A673 (cell line): ENCODE measurements around the gene TMCC1.

ENCODE experiments used
- EZH2 ChIP-seq: fragments of 200-600 bp; sonication (generic); IDR thresholded peaks from 2 replicates; pipeline ENCODE4 v1.6.1; 2017; ENCODE audit warnings: borderline replicate concordance, low read depth, mild to moderate bottlenecking, mixed read lengths, antibody characterized with exemption, low read length; ENCODE audit not compliant: poor library complexity, severe bottlenecking
- TF ChIP-seq, protein P1 (sequence below): fragments of 300-800, 200-600 bp; sonication (generic); conservative IDR thresholded peaks from 2 replicates; pipeline ENCODE4 v1.5.1; 2017; ENCODE audit warnings: low read depth, mild to moderate bottlenecking, antibody characterized with exemption, low read length, moderate library complexity, mixed read lengths

DNA sequence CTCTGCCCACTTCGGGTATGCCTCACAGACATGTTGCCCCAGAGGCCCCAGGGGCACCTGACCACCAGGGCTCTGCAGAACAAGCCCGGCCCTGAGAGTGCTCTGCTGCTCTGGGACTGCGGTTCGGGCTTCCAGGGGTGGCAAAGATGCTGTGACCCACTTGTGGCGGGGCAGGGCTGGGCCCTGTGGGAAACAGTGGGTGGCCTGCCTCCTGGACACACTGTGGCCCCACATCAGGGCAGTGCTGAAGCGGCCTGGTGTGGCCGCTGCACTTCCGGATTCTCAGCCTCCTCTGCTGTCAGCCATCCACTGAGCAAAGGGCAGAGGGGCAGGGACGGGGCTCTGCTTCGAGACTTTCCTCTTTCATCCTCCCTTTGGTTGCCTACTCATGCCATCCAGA is 260.5 kb downstream of the TMCC1 start:
- TF ChIP-seq, protein P1, sequence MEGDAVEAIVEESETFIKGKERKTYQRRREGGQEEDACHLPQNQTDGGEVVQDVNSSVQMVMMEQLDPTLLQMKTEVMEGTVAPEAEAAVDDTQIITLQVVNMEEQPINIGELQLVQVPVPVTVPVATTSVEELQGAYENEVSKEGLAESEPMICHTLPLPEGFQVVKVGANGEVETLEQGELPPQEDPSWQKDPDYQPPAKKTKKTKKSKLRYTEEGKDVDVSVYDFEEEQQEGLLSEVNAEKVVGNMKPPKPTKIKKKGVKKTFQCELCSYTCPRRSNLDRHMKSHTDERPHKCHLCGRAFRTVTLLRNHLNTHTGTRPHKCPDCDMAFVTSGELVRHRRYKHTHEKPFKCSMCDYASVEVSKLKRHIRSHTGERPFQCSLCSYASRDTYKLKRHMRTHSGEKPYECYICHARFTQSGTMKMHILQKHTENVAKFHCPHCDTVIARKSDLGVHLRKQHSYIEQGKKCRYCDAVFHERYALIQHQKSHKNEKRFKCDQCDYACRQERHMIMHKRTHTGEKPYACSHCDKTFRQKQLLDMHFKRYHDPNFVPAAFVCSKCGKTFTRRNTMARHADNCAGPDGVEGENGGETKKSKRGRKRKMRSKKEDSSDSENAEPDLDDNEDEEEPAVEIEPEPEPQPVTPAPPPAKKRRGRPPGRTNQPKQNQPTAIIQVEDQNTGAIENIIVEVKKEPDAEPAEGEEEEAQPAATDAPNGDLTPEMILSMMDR, result no peak
- no peak for TF ChIP-seq EZH2
